Measurements from ENCODE around the gene KRTAP10-4. TPM values are rescaled to one million over a fixed set of nuclear protein-coding genes. Genes with fewer than 3 reads are reported as not detected.

The KRTAP10-4 gene
- total and polyA plus RNA-seq, 2 donors (not counting 1 experiment from before 2014, with no cell fraction given): not detected

- Histone ChIP-seq H3K4me1 (ENCODE audit: control insufficient read depth in 2 of 2, insufficient read depth in 2 of 2, low read length in 2 of 2) (no peaks in the 10 kb centered on the region), H3K79me2 (ENCODE audit: control insufficient read depth, insufficient read depth, low read length) (no peaks in the 10 kb centered on the region), H3K4me3 (ENCODE audit: control extremely low read depth in 1 of 5, extremely low read depth in 1 of 5, insufficient read depth in 1 of 5, low read depth in 2 of 5, low read length in 4 of 5) (no peak overlapping the region), H3K9ac (ENCODE audit: low read length) (no peak overlapping the region), H3K36me3 (replicated peaks in 1 of 2; ENCODE audit: control extremely low read depth in 1 of 2, control insufficient read depth in 1 of 2, extremely low read depth in 1 of 2, insufficient read depth in 2 of 2, low read length in 1 of 2) (no peaks in the 10 kb centered on the region), H3K4me2 (replicated peaks; ENCODE audit: low read depth, low read length, poor library complexity, severe bottlenecking) (no peak overlapping the region), H3K27ac (ENCODE audit: low read length in 2 of 2) (no peak overlapping the region), H3K9me3 (ENCODE audit: control extremely low read depth in 1 of 3, control insufficient read depth in 2 of 3, insufficient read depth in 1 of 3, low read length in 2 of 3) (no peaks in the 10 kb centered on the region), H4K20me1 (ENCODE audit: control insufficient read depth, insufficient read depth, low read length, poor library complexity, severe bottlenecking) (no peaks in the 10 kb centered on the region), H3K27me3 (replicated peaks in 1 of 4; ENCODE audit: control extremely low read depth in 1 of 4, control insufficient read depth in 3 of 4, insufficient read depth in 4 of 4, low read length in 3 of 4) (peaks cover 0 to 3% (median 0%) of the 10 kb centered on the region in 4 experiments), H2AFZ (ENCODE audit: insufficient read depth, low read depth, low read length, poor library complexity, severe bottlenecking) (no peak overlapping the region)
- ATAC-seq (ENCODE audit: low read depth): no peak
- Mint-ChIP-seq H3K27me3 (peaks cover 7% of the 10 kb centered on the region), H3K9me3 (ENCODE audit: insufficient read depth) (no peaks in the 10 kb centered on the region), H3K27ac (no peak overlapping the region), H3K4me3 (no peak overlapping the region), H3K4me1 (no peaks in the 10 kb centered on the region)
- WGBS (ENCODE audit: insufficient coverage): 92% methylated on average over 20 of the region's 20 CpGs
- TF ChIP-seq EZH2 (IDR thresholded peaks at IDR 0.05; ENCODE audit: borderline replicate concordance, insufficient read depth, low read depth, low read length, poor library complexity, severe bottlenecking): no peak
- no peak for TF ChIP-seq CTCF (IDR thresholded peaks at IDR 0.05)
- no peak for DNase-seq
- CTCF ChIA-PET: no interaction called here
- POLR2A ChIA-PET: no interaction called here
- intact Hi-C loops (cut with micrococcal nuclease): no loop called here
Measured at GRCh38 chr21:44525391-44526095, 48.0 kb upstream of the KRTAP10-4 start.

GRCh38 chr21:44526096-44526997 is 47.2 kb upstream of the KRTAP10-4 start:
- POLR2A ChIA-PET: no interaction called here
- H3K36me3 ChIP-seq (replicated peaks in 1 of 2; ENCODE audit: control extremely low read depth in 1 of 2, control insufficient read depth in 1 of 2, extremely low read depth in 1 of 2, insufficient read depth in 2 of 2, low read length in 1 of 2): no peaks in the 10 kb centered on the region
- no peak for DNase-seq
- H3K27ac ChIP-seq (ENCODE audit: low read length in 2 of 2): no peak overlapping the region
- no peak overlapping the region for H3K4me3 Mint-ChIP-seq
- no peaks in the 10 kb centered on the region for H3K79me2 ChIP-seq (ENCODE audit: control insufficient read depth, insufficient read depth, low read length)
- no peaks in the 10 kb centered on the region for H3K4me1 ChIP-seq (ENCODE audit: control insufficient read depth in 2 of 2, insufficient read depth in 2 of 2, low read length in 2 of 2)
- peaks cover 6% of the 10 kb centered on the region for H3K27me3 Mint-ChIP-seq
- H3K27me3 ChIP-seq (replicated peaks in 1 of 4; ENCODE audit: control extremely low read depth in 1 of 4, control insufficient read depth in 3 of 4, insufficient read depth in 4 of 4, low read length in 3 of 4): peaks cover 0 to 2% (median 0%) of the 10 kb centered on the region in 4 experiments
- no peaks in the 10 kb centered on the region for H3K9me3 ChIP-seq (ENCODE audit: control extremely low read depth in 1 of 3, control insufficient read depth in 2 of 3, insufficient read depth in 1 of 3, low read length in 2 of 3)
- H3K4me2 ChIP-seq (replicated peaks; ENCODE audit: low read depth, low read length, poor library complexity, severe bottlenecking): no peak overlapping the region
- intact Hi-C loops (cut with micrococcal nuclease): no loop called here
- WGBS (ENCODE audit: insufficient coverage): 93% methylated on average over 8 of the region's 12 CpGs
- H3K4me1 Mint-ChIP-seq: no peaks in the 10 kb centered on the region
- no peak for ATAC-seq (ENCODE audit: low read depth)
- no peak for TF ChIP-seq EZH2 (IDR thresholded peaks at IDR 0.05; ENCODE audit: borderline replicate concordance, insufficient read depth, low read depth, low read length, poor library complexity, severe bottlenecking)
- no peak for TF ChIP-seq CTCF (IDR thresholded peaks at IDR 0.05)
- CTCF ChIA-PET: no interaction called here
- no peaks in the 10 kb centered on the region for H3K9me3 Mint-ChIP-seq (ENCODE audit: insufficient read depth)
- H3K9ac ChIP-seq (ENCODE audit: low read length): no peak overlapping the region
- H2AFZ ChIP-seq (ENCODE audit: insufficient read depth, low read depth, low read length, poor library complexity, severe bottlenecking): no peak overlapping the region
- no peak overlapping the region for H3K27ac Mint-ChIP-seq
- no peak overlapping the region for H3K4me3 ChIP-seq (ENCODE audit: control extremely low read depth in 1 of 5, extremely low read depth in 1 of 5, insufficient read depth in 1 of 5, low read depth in 2 of 5, low read length in 4 of 5)
- H4K20me1 ChIP-seq (ENCODE audit: control insufficient read depth, insufficient read depth, low read length, poor library complexity, severe bottlenecking): no peaks in the 10 kb centered on the region
